A673 (cell line): ENCODE results near the gene CYP46A1.

Experiments used
- EZH2 ChIP-seq: fragments of 200-600 bp; sonication (generic); IDR thresholded peaks from 2 replicates; pipeline ENCODE4 v1.6.1; 2017; ENCODE audit warnings: borderline replicate concordance, low read depth, mild to moderate bottlenecking, mixed read lengths, antibody characterized with exemption, low read length; ENCODE audit not compliant: poor library complexity, severe bottlenecking
- TF ChIP-seq, protein P1 (sequence below): fragments of 300-800, 200-600 bp; sonication (generic); conservative IDR thresholded peaks from 2 replicates; pipeline ENCODE4 v1.5.1; 2017; ENCODE audit warnings: low read depth, mild to moderate bottlenecking, antibody characterized with exemption, low read length, moderate library complexity, mixed read lengths

DNA sequence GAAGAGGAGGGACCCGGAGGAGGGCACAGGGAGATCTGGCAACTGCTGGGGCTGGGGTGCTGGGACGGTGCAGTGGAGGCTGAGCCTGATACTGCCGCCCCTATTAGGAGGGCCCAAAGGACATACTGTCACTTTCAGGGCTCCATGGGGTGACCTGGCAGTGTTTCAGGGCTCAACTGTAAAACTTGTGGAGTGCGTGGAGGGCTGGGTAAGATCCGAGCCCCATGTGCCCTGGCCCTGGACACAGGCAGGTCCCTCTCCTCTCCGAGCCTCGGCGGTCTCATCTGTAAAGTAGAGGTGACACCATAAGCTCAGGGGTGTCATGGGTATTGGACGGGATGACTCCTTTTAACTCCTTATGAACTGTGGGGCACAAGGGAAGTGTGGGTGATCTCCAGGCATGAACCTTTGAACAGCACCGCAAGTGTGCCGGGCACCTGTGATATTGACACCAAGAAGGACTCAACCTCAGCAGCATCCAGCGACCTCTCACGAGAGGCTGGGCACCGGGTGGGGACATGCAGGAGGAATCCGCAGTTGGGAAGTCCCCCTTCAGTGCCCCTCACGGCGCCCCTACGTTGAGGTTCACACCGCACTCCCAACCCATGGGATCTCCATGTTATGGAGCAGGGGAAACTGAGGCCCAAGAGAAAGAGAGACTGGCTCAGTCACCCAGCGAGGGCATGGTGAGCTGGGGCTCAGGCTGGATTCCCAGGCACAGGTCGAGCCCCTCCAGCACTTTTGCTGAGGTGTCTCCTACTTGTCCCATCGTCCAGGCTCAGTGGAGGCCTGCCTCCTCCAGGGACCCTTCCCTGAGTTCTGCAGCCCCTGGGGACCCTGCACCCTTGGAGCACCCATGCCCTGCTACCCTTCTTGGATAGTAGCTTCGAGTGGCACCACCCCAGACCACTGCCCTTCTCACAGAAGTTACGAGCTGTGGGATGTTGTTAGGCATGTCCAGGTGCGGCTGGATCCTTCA is 58.7 kb downstream of the CYP46A1 start:
- TF ChIP-seq, protein P1, sequence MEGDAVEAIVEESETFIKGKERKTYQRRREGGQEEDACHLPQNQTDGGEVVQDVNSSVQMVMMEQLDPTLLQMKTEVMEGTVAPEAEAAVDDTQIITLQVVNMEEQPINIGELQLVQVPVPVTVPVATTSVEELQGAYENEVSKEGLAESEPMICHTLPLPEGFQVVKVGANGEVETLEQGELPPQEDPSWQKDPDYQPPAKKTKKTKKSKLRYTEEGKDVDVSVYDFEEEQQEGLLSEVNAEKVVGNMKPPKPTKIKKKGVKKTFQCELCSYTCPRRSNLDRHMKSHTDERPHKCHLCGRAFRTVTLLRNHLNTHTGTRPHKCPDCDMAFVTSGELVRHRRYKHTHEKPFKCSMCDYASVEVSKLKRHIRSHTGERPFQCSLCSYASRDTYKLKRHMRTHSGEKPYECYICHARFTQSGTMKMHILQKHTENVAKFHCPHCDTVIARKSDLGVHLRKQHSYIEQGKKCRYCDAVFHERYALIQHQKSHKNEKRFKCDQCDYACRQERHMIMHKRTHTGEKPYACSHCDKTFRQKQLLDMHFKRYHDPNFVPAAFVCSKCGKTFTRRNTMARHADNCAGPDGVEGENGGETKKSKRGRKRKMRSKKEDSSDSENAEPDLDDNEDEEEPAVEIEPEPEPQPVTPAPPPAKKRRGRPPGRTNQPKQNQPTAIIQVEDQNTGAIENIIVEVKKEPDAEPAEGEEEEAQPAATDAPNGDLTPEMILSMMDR, result no peak
- TF ChIP-seq EZH2, result no peak
